Nephron (organoid): ENCODE measurements around the gene APBB3.

Experiments
- H3K27ac Mint-ChIP-seq, 3 experiments: 2 replicates each; pipeline ENCODE4 v1.8.0; 2020; ENCODE audit warnings: mixed read lengths in 3 of 3, mild to moderate bottlenecking in 2 of 3, moderate library complexity in 1 of 3
- H3K27me3 Mint-ChIP-seq: 2 replicates; pipeline ENCODE4 v1.8.0; 2021; ENCODE audit warnings: low read depth, mild to moderate bottlenecking, moderate library complexity, mixed read lengths
- H3K36me3 Mint-ChIP-seq: 2 replicates; pipeline ENCODE4 v1.8.0; 2020; ENCODE audit warnings: low read depth, mixed read lengths
- H3K4me1 Mint-ChIP-seq: 2 replicates; pipeline ENCODE4 v1.8.0; 2020; ENCODE audit warnings: mixed read lengths
- H3K4me3 Mint-ChIP-seq, 3 experiments: 2 replicates each; pipeline ENCODE4 v1.8.0; 2020; ENCODE audit warnings: mild to moderate bottlenecking in 3 of 3, mixed read lengths in 3 of 3, moderate library complexity in 2 of 3
- H3K9me3 Mint-ChIP-seq: 2 replicates; pipeline ENCODE4 v1.8.0; 2020; ENCODE audit warnings: mixed read lengths
- TF ChIP-seq, protein P1 (sequence below), 3 experiments: fragments of 200-600 bp; sonication (generic); IDR thresholded peaks; one replicate each; pipeline ENCODE4 v1.5.0; 2021; ENCODE audit warnings: antibody characterized with exemption in 3 of 3; ENCODE audit not compliant: unreplicated experiment in 3 of 3

APBB3 gene

DNA sequence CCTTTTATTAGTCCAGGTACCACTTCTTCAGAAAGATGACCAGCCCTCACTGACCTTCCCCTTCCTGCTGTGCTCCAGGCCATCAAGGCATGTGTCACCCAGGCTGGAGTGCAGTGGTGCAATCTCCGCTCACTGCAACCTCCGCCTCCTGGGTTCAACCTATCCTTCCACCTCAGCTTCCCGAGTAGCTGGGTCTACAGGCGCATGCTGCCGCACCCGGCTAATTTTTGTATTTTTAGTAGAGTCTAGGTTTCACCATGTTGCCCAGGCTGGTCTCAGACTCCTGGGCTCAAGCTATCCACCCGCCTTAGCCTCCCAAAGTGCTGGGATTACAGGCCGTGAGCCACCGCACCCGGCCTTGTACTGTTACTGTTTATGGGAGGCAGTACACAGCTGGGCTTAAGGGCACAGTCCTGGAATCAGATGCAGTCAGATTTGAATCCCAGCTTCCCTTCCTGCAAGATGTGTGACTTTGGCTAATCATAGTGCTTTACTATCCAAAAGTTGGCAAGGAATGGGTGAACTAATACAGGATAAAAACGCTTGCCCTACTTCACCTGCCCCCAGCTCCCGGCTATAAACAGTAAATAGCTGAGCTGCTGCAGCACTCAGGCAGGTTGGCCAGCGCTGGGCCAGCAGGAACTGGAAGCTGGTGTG lies 17.4 kb downstream of the APBB3 start:
- Mint-ChIP-seq H3K27ac (peak overlapping the region; percentile 85 to 88 (median 88)), H3K27me3 (no peaks in the 10 kb centered on the region), H3K36me3 (peaks cover 56% of the 10 kb centered on the region), H3K9me3 (no peaks in the 10 kb centered on the region), H3K4me3 (peak overlapping the region; percentile 77 to 84 (median 83)), H3K4me1 (peaks cover 40% of the 10 kb centered on the region)
- TF ChIP-seq, protein P1, sequence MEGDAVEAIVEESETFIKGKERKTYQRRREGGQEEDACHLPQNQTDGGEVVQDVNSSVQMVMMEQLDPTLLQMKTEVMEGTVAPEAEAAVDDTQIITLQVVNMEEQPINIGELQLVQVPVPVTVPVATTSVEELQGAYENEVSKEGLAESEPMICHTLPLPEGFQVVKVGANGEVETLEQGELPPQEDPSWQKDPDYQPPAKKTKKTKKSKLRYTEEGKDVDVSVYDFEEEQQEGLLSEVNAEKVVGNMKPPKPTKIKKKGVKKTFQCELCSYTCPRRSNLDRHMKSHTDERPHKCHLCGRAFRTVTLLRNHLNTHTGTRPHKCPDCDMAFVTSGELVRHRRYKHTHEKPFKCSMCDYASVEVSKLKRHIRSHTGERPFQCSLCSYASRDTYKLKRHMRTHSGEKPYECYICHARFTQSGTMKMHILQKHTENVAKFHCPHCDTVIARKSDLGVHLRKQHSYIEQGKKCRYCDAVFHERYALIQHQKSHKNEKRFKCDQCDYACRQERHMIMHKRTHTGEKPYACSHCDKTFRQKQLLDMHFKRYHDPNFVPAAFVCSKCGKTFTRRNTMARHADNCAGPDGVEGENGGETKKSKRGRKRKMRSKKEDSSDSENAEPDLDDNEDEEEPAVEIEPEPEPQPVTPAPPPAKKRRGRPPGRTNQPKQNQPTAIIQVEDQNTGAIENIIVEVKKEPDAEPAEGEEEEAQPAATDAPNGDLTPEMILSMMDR (IDR thresholded peaks at IDR 0.05; ENCODE audit: unreplicated experiment in 3 of 3) = no peak

DNA sequence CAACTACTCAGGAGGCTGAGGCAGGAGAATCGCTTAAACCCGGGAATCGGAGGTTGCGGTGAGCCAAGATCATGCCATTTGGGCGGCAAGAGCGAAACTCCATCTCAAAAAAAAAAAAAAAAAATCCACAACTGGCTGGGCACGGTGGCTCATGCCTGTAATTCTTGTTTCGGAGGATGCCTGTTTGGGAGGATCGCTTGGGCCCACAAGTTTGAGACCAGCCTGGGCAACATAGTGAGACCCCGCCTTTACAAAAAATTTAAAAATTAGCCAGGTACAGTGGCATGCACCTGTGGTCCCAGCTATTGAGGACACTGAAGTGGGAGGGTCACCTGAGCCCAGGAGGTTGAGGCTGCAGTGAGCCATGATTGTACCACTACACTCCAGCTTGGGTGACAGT lies 18.8 kb downstream of the APBB3 start:
- Mint-ChIP-seq H3K27me3 (no peaks in the 10 kb centered on the region), H3K4me3 (no peak overlapping the region), H3K9me3 (no peaks in the 10 kb centered on the region), H3K4me1 (peaks cover 40% of the 10 kb centered on the region), H3K36me3 (peaks cover 58% of the 10 kb centered on the region), H3K27ac (no peak overlapping the region)
- TF ChIP-seq, protein P1 (IDR thresholded peaks at IDR 0.05; ENCODE audit: unreplicated experiment in 3 of 3) = no peak

DNA sequence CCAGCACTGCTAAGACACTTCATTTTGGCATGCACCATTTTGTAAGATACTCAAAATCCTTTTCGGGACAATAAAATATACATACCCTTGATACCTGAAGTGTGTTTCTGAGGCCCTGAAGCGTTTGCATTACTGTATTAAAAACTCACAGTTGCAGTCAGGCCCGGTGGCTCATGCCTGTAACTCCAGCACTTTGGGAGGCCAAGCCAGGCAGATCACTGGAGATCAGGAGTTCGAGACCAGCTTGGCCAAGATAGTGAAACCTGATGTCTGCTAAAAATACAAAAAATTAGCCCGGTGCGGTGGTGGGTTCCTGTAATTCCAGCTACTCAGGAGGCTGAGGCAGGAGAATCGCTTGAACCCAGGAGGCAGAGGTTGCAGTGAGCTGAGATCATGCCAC lies 19.4 kb downstream of the APBB3 start:
- Mint-ChIP-seq H3K36me3 (peaks cover 60% of the 10 kb centered on the region), H3K27me3 (no peaks in the 10 kb centered on the region), H3K9me3 (no peaks in the 10 kb centered on the region), H3K4me3 (no peak overlapping the region), H3K4me1 (peaks cover 37% of the 10 kb centered on the region), H3K27ac (no peak overlapping the region)
- TF ChIP-seq, protein P1 (IDR thresholded peaks at IDR 0.05; ENCODE audit: unreplicated experiment in 3 of 3) = no peak

- H3K36me3 Mint-ChIP-seq = peaks cover 65% of the 10 kb centered on the region
- peaks cover 17% of the 10 kb centered on the region for H3K4me1 Mint-ChIP-seq
- no peak overlapping the region for H3K27ac Mint-ChIP-seq
- TF ChIP-seq, protein P1 (IDR thresholded peaks at IDR 0.05; ENCODE audit: unreplicated experiment in 3 of 3) = no peak
- H3K9me3 Mint-ChIP-seq = no peaks in the 10 kb centered on the region
- H3K27me3 Mint-ChIP-seq = no peaks in the 10 kb centered on the region
- no peak overlapping the region for H3K4me3 Mint-ChIP-seq
Observed at GRCh38 chr5:140542972-140543371, 21.4 kb downstream of the APBB3 start.

DNA sequence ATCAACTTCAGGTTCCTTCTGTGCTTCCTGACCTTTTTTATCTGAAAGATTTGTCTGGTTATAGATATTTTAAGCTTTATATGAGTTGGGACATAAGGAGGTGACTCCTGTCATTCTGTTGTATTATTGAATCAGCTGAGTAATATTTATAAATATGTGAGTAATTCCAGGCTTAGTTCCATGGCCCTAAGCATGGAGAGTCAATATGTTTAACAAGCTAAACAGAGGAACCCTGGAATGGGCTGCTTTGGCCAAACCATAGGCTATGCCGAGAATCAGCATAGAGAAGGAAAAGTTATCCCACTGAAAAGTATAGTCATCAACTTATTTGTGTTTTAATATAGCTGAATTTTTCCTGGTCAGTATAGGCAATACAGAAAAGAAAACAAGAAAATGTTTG lies 24.2 kb downstream of the APBB3 start:
- no peak overlapping the region for H3K27ac Mint-ChIP-seq
- H3K9me3 Mint-ChIP-seq = no peaks in the 10 kb centered on the region
- peaks cover 74% of the 10 kb centered on the region for H3K36me3 Mint-ChIP-seq
- H3K4me3 Mint-ChIP-seq = no peak overlapping the region
- H3K27me3 Mint-ChIP-seq = no peaks in the 10 kb centered on the region
- TF ChIP-seq, protein P1 (IDR thresholded peaks at IDR 0.05; ENCODE audit: unreplicated experiment in 3 of 3) = no peak
- no peaks in the 10 kb centered on the region for H3K4me1 Mint-ChIP-seq

DNA sequence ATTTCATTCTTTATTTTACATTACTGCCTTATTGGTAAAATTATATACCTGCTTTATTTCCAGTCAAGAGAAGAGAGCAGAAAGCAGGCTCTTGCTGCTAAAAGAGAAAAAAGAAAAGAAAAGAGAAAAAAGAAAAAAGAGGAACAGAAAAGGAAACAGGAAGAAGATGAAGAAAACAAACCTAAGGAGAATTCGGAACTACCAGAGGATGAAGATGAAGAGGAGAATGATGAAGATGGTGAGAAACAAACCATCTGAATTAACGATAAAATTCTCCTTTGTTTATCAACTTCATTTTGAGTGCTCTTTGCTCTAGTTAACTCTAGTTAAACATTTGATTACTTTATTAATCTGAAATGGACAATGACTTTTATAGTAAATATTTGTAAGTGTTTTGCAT lies 40.4 kb downstream of the APBB3 start:
- Mint-ChIP-seq H3K4me1 (no peaks in the 10 kb centered on the region), H3K4me3 (no peak overlapping the region), H3K27me3 (no peaks in the 10 kb centered on the region), H3K36me3 (peaks cover 46% of the 10 kb centered on the region), H3K9me3 (peaks cover 4% of the 10 kb centered on the region), H3K27ac (no peak overlapping the region)
- TF ChIP-seq, protein P1 (IDR thresholded peaks at IDR 0.05; ENCODE audit: unreplicated experiment in 3 of 3) = no peak
